ENCODE results near the gene FDX2.
"Not testable (repeated sequence)": the region's sequence is repeated elsewhere in the genome, so short reads cannot be mapped to it uniquely, and the experiment has no call there.

Gene FDX2

GRCh38 chr19:10283301-10284064 is 32.3 kb downstream of the FDX2 start:
- no peak for DNase-seq

DNA sequence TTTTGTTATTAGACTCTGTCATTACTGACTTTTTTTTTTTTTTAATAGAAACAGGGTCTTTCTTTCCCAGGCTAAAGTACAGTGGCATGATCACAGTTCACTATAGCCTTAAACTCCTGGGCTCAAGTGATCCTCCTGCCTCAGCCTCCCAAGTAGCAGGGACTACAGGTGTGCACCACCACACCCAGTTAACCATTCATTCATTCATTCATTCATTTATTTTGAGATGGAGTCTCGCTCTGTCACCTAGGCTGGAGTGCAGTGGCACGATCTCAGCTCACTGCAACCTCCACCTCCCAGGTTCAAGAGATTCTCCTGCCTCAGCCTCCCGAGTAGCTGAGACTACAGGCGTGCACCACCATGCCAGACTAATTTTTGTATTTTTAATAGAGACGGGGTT is 33.8 kb downstream of the FDX2 start:
- not testable (repeated sequence) for DNase-seq

DNA sequence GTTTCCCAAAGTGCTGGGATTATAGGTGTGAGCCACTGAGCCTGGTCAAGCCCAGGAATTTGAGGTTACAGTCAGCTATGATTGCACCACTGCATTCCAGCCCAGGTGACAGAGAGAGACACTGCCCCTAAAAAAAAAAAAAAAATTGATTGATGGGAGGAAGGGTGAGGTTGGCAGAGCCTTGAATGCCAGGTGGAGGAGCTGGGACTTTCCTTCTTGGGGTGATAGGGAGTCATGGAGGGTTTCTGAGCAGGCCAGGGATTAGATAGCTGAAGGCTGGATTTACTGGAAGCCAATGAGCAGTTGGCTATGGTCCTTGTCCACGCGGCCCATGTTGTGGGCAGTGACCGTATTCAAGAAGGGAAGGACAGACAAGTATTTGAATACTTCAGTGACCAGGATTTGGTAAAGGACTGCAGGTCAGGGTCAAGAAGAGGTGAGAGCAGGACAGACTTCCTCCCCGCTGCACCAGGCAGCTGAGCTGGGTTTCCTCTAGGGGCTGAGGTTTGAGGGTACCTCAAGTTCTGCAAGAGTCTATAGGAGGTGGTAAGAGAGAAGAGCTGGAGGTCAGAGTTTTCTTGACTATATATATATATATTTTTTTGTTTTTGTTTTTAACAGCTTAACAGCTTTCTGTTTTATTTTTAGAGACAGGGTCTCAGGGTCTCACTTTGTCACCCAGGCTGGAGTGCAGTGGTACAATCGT is 35.9 kb downstream of the FDX2 start:
- no peak for DNase-seq

DNA sequence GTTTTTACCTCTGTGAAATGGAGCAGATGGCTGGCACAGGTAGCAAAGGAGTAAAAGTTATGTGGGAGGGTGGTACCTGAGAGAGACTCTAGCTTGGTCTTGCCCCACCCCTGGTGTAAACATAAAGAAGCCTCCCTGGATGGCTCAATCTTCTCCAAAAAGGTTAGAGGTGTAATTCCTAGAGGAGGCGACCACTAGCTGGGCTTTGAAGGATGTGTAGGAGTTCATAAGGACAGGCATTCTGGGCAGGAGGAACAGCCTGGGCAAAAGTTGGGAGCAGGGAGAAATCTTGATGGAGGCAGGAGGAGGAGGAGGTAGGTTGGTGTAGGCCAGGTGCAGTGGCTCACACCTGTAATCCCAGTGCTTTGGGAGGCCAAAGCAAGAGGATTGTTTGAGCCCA is 36.9 kb downstream of the FDX2 start:
- DNase-seq: no peak

DNA sequence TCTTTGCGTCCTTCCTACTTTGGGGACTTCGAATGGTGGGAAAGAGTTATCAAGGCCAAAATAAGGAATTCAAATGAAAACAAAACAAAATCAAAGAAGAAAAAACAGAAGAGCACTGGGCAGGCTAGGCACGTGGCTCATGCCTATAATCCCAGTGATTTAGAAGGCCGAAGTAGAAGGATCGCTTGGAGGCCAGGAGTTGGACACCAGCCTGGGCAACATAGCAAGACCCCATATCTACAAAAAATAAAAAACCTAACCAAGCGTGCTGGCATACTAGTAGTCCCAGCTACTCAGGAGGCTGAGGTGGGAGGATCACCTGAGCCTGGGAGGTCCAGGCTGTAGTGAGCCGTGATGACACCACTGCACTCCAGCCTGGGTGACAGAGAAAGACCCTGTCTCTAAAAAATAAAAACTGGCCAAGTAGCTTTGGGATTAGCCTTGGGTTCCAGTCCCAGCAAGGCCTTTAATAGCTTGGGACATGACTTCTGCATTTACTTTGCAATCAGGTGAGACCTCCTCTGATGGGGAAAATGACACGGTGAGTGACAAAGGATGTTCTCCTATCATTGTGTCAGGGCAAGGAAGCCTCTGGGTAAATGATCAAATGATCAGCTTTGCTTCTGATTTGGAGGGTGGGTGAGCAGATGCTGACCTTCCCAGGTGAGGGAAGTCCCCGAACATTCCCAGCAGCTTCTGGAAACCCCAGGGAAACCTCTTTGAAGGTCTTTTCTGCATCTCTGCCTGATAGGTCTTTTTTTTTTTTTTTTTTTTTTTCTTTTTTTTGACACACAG is 37.8 kb downstream of the FDX2 start:
- DNase-seq: no peak

DNA sequence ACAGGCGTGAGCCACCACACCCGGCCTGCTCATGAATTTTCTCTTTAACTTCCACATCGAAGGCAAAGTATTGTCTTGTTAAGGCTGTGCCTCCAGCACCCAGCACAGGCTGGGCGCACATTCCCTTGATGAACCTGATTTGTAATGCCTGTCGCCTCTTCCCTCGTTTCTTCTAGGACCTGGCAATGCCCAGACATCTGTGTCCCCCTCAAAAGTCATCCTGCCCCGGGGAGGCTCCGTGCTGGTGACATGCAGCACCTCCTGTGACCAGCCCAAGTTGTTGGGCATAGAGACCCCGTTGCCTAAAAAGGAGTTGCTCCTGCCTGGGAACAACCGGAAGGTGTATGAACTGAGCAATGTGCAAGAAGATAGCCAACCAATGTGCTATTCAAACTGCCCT is 41.2 kb downstream of the FDX2 start:
- DNase-seq: no peak

DNA sequence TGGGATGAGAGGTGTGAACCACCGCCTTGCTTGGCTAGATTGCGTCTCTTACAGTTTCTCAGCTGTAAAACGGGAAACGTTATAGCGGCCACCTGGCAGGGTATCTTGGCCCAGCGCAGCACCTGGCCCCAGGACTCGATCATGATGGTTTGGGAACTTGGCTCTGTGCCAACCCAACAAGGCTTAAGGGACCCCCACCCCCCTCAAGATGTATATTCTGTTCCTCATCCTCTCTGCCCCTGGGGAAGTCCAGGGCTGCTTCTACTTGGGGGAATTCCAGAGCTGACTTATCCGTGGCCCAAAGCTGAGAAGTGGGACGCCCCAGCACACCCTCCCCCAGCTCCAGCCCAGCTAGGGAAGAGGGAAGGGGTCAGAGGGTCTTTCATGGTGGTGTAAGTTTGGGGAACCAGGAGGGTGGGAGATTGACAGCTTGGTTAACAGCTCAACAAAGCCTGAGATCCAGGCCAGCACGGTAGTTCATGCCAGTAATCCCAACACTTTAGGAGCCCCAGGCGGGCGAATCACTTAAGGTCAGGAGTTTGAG is 44.2 kb downstream of the FDX2 start:
- DNase-seq: no peak

DNA sequence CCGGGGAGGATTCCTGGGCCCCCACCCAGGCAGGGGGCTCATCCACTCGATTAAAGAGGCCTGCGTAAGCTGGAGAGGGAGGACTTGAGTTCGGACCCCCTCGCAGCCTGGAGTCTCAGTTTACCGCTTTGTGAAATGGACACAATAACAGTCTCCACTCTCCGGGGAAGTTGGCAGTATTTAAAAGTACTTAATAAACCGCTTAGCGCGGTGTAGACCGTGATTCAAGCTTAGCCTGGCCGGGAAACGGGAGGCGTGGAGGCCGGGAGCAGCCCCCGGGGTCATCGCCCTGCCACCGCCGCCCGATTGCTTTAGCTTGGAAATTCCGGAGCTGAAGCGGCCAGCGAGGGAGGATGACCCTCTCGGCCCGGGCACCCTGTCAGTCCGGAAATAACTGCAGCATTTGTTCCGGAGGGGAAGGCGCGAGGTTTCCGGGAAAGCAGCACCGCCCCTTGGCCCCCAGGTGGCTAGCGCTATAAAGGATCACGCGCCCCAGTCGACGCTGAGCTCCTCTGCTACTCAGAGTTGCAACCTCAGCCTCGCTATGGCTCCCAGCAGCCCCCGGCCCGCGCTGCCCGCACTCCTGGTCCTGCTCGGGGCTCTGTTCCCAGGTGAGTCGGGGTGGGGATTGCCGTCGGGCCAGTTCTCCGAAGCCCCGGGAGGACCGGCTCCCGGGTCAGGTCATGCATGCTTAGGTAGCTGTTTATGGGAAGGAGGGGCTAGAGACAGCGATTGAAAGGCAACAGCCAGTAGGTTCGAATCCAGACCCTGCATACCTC is 45.0 kb downstream of the FDX2 start, which contains the start of gene ICAM1:
TSS of gene ICAM1 (plus strand) at position 505 of the 779 bp plus-strand sequence. CDS start at position 545, 40 bp downstream.
- DNase-seq: peak in 2 of 3 experiments; percentile 43 to 62

DNA sequence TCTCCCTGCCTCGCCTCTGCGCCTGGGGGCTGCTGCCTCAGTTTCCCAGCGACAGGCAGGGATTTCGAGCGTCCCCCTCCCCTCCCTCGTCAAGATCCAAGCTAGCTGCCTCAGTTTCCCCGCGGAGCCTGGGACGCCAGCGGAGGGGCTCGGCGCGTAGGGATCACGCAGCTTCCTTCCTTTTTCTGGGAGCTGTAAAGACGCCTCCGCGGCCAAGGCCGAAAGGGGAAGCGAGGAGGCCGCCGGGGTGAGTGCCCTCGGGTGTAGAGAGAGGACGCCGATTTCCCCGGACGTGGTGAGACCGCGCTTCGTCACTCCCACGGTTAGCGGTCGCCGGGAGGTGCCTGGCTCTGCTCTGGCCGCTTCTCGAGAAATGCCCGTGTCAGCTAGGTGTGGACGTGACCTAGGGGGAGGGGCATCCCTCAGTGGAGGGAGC is 45.6 kb downstream of the FDX2 start:
- DNase-seq: peak in 1 of 3 experiments; percentile 48

DNA sequence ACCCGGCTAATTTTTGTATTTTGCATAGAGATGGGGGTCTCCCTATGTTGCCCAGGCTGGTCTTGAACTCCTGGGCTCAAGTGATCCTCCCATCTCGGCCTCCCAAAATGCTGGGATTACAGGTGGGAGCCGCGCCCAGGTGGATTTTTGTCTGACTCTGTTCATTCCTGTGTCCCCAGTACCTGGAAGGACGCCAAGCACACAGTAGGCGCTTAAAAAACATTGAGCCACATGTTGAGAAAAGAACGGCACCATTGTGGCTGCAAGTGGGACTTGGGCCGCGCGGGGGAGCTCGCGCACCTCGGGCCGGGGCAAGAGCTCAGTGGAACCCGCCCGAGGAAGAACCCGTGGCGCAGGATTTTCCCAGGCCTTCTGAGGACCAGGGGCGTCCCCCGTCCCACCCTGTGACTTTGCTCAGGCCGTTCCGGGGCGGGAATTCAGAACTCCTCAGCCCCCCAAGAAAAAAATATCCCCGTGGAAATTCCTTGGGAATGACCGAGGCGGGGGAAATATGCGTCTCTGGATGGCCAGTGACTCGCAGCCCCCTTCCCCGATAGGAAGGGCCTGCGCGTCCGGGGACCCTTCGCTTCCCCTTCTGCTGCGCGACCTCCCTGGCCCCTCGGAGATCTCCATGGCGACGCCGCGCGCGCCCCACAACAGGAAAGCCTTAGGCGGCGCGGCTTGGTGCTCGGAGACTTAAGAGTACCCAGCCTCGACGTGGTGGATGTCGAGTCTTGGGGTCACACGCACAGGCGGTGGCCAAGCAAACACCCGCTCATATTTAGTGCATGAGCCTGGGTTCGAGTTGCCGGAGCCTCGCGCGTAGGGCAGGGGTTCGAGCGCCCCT is 46.3 kb downstream of the FDX2 start:
- peak; percentile 29 to 85 (median 68) for DNase-seq

DNA sequence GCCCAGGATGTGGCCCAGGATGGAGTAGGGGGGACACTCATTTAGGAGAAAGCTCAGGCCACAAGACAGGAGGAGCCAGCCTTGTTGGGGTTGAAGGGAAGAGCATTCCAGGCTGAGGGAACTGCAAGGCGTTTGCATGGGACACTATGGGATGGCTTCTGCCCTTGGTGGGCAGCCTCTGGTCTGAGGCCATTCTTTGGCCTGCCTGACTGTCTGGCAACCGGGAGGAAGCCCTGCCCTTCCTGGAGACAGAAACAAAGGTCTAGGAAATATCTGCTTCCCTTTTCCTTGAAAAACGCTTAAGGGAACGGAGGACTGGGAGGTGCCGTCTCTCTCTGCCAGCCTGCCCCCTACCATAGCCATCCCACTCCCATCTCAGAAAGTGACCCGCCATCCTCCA is 47.7 kb downstream of the FDX2 start:
- no peak for DNase-seq

DNA sequence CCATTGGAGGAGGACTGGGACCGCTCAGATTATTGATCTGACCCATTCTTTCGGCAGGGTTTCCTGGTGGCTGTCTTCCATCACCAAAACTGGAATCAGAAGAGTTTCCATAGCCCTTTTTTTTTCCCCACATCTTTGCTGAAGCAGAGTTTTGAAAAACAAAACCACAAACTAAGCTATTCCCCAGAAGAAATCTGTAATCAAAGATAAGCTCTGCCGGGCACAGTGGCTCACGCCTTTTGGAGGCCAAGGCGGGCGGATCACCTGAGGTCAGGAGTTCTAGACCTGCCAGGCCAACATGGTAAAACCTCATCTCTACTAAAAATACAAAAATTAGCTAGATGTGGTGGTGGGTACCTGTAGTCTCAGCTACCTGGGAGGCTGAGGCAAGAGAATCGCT is 49.1 kb downstream of the FDX2 start:
- DNase-seq: no peak

DNA sequence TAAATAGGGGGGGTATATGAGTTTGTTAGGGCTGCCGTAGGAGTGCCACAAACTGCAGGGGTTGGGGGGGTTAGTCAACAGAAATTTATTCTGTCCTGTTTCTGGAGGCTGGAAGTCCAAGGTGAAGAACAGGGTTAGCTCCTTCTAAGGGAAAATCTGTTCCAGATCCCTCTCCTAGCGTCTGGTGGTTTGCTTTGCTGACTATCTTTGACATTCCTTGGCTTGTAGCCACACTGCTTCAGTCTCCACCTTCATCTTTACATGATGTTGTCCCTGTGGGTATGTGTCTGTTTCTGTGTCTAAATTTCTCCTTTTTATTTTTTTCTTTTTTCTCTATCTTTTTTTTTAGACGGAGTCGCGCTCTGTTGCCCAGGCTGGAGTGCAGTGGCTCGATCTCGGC is 53.0 kb downstream of the FDX2 start:
- no peak for DNase-seq

- DNase-seq: no peak
Observed at GRCh38 chr19:10260141-10260584, 55.7 kb downstream of the FDX2 start.

Measured in NCI-H1417 (cell line).